Astrocyte (in vitro differentiated cells and primary cell): ENCODE results near the gene SECISBP2.

ENCODE experiments used
- CTCF ChIP-seq: IDR thresholded peaks from 2 replicates; pipeline ENCODE4 v1.5.1; 2011; ENCODE audit warnings: low read depth, mild to moderate bottlenecking, inconsistent platforms, low read length, moderate library complexity; ENCODE audit not compliant: insufficient read depth
- EZH2 ChIP-seq: IDR thresholded peaks from 2 replicates; pipeline ENCODE4 v1.6.1; 2012; ENCODE audit warnings: mild to moderate bottlenecking, low read length, inconsistent platforms; ENCODE audit not compliant: insufficient read depth

DNA sequence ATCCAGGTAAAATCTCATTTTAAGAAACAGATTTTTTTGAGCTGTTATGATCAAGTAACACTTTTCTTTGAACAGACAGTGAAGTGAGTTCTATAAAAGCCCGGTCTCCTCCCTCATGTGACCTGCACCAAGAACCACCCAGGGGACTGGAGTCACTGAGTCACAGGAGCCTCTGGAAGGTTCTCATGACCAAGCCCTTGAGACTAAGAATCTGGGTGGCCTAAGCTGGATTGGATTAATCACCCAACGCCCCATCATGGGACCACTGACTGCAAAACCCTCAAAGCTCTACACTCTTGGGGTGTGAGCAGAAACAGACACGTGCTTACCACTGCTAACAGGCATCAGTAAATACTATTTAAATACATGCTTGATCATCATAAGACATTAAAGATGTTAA is 48.4 kb downstream of the SECISBP2 start:
- TF ChIP-seq CTCF (no peak), EZH2 (no peak)
